H9 (cell line): ENCODE data around the gene PPP4R3B. TPM values are rescaled to one million over a fixed set of nuclear protein-coding genes. Genes with fewer than 3 reads are reported as not detected.
A peak's percentile ranks its signal among the peaks of the same experiment; 100 is the strongest.

ENCODE experiments used
- DNase-seq: peaks from one replicate; pipeline ENCODE4 v3.0.0-alpha.2; 2017
- H2AFZ ChIP-seq: one replicate; pipeline ENCODE4 v1.6.1; 2013; ENCODE audit warnings: mild to moderate bottlenecking, low read length, control low read depth, moderate library complexity
- H2AK5ac ChIP-seq: 2 replicates; pipeline ENCODE4 v1.6.1; 2013; ENCODE audit warnings: low read length, control low read depth, mixed read lengths; ENCODE audit not compliant: insufficient read length
- H2BK120ac ChIP-seq: one replicate; pipeline ENCODE4 v1.6.1; 2013; ENCODE audit warnings: low read depth, mild to moderate bottlenecking, low read length, control low read depth, inconsistent platforms; ENCODE audit not compliant: poor library complexity, severe bottlenecking
- H2BK12ac ChIP-seq: 2 replicates; pipeline ENCODE4 v1.6.1; 2013; ENCODE audit warnings: low read length, control low read depth, mixed read lengths, low read depth; ENCODE audit not compliant: insufficient read length
- H2BK15ac ChIP-seq: 2 replicates; pipeline ENCODE4 v1.6.1; 2013; ENCODE audit warnings: low read depth, low read length, control low read depth
- H2BK20ac ChIP-seq: one replicate; pipeline ENCODE4 v1.6.1; 2013; ENCODE audit warnings: low read depth, mild to moderate bottlenecking, low read length, control low read depth, inconsistent platforms; ENCODE audit not compliant: poor library complexity, severe bottlenecking
- H2BK5ac ChIP-seq: 2 replicates; pipeline ENCODE4 v1.6.1; 2013; ENCODE audit warnings: low read length, control low read depth, mixed read lengths; ENCODE audit not compliant: insufficient read length
- H3K14ac ChIP-seq: 2 replicates; pipeline ENCODE4 v1.6.1; 2013; ENCODE audit warnings: low read length, control low read depth; ENCODE audit not compliant: insufficient read depth
- H3K18ac ChIP-seq: 2 replicates; pipeline ENCODE4 v1.6.1; 2013; ENCODE audit warnings: low read depth, mild to moderate bottlenecking, mixed read lengths, low read length, control low read depth; ENCODE audit not compliant: insufficient read length
- H3K23ac ChIP-seq: 2 replicates; pipeline ENCODE4 v1.6.1; 2013; ENCODE audit warnings: low read length, control low read depth, mixed read lengths, low read depth; ENCODE audit not compliant: insufficient read length
- H3K23me2 ChIP-seq: 2 replicates; pipeline ENCODE4 v1.6.1; 2013; ENCODE audit warnings: low read depth, mild to moderate bottlenecking, mixed read lengths, low read length, control low read depth; ENCODE audit not compliant: insufficient read length, poor library complexity, severe bottlenecking
- H3K27ac ChIP-seq: 2 replicates; pipeline ENCODE4 v1.5.1; 2013; ENCODE audit warnings: low read length, control low read depth, mixed read lengths, low read depth; ENCODE audit not compliant: insufficient read length
- H3K27me3 ChIP-seq: 2 replicates; pipeline ENCODE4 v1.6.1; 2013; ENCODE audit warnings: low read length, control low read depth, inconsistent platforms; ENCODE audit not compliant: insufficient read depth
- H3K4ac ChIP-seq: 2 replicates; pipeline ENCODE4 v1.6.1; 2013; ENCODE audit warnings: low read depth, mild to moderate bottlenecking, control low read depth, inconsistent platforms, low read length, moderate library complexity
- H3K4me1 ChIP-seq: 2 replicates; pipeline ENCODE4 v1.6.1; 2013; ENCODE audit warnings: low read length, control low read depth, inconsistent platforms; ENCODE audit not compliant: insufficient read depth
- H3K4me2 ChIP-seq: 2 replicates; pipeline ENCODE4 v1.6.1; 2013; ENCODE audit warnings: low read length, control low read depth, mixed read lengths; ENCODE audit not compliant: insufficient read length, insufficient read depth
- H3K56ac ChIP-seq: 2 replicates; pipeline ENCODE4 v1.6.1; 2013; ENCODE audit warnings: low read depth, mild to moderate bottlenecking, mixed read lengths, low read length, control low read depth; ENCODE audit not compliant: insufficient read length
- H3K79me1 ChIP-seq: 2 replicates; pipeline ENCODE4 v1.6.1; 2013; ENCODE audit warnings: low read depth, mild to moderate bottlenecking, moderate library complexity, low read length, control low read depth, inconsistent platforms; ENCODE audit not compliant: insufficient read depth, poor library complexity, severe bottlenecking
- H3K79me2 ChIP-seq: 2 replicates; pipeline ENCODE4 v1.6.1; 2013; ENCODE audit warnings: low read length, control low read depth, inconsistent platforms; ENCODE audit not compliant: insufficient read depth
- H3K9ac ChIP-seq: 2 replicates; pipeline ENCODE4 v1.6.1; 2013; ENCODE audit warnings: low read length, control low read depth, mixed read lengths; ENCODE audit not compliant: insufficient read length; ENCODE audit errors: extremely low read depth
- H3K9me3 ChIP-seq: one replicate; pipeline ENCODE4 v1.6.1; 2013; ENCODE audit warnings: low read depth, low read length, inconsistent platforms; ENCODE audit not compliant: control insufficient read depth
- H3T11ph ChIP-seq: one replicate; pipeline ENCODE4 v1.6.1; 2013; ENCODE audit warnings: mild to moderate bottlenecking, low read length, control low read depth, inconsistent platforms
- H4K20me1 ChIP-seq: one replicate; pipeline ENCODE4 v1.6.1; 2013; ENCODE audit not compliant: control insufficient read depth, insufficient read length, insufficient read depth
- H4K5ac ChIP-seq: 2 replicates; pipeline ENCODE4 v1.6.1; 2013; ENCODE audit warnings: low read depth, mild to moderate bottlenecking, mixed read lengths, low read length, control low read depth; ENCODE audit not compliant: insufficient read length
- H4K8ac ChIP-seq: replicated peaks from 2 replicates; pipeline ENCODE4 v1.6.1; 2013; ENCODE audit warnings: low read length, control low read depth, mixed read lengths, low read depth; ENCODE audit not compliant: insufficient read length
- H4K91ac ChIP-seq: 2 replicates; pipeline ENCODE4 v1.6.1; 2013; ENCODE audit warnings: low read depth, mild to moderate bottlenecking, moderate library complexity, mixed read lengths, low read length, control low read depth; ENCODE audit not compliant: insufficient read length
- H3K27ac Mint-ChIP-seq, 3 experiments: 2 replicates in 2 of 3; 3 replicates in 1 of 3; pipeline ENCODE4 v1.8.0; 2020 to 2021; ENCODE audit warnings: mixed read lengths in 3 of 3, mild to moderate bottlenecking in 1 of 3, moderate library complexity in 1 of 3
- H3K27me3 Mint-ChIP-seq: 2 replicates; pipeline ENCODE4 v1.8.0; 2021; ENCODE audit warnings: low read depth, mild to moderate bottlenecking, moderate library complexity, mixed read lengths
- H3K36me3 Mint-ChIP-seq, 3 experiments: 2 replicates in 2 of 3; 3 replicates in 1 of 3; pipeline ENCODE4 v1.8.0; 2020 to 2021; ENCODE audit warnings: low read depth in 3 of 3, mixed read lengths in 3 of 3; ENCODE audit not compliant: insufficient read depth in 1 of 3
- H3K4me1 Mint-ChIP-seq, 2 experiments: 2 replicates each; pipeline ENCODE4 v1.8.0; 2020; ENCODE audit warnings: mixed read lengths in 2 of 2
- H3K4me3 Mint-ChIP-seq, 2 experiments: 2 replicates in 1 of 2; 3 replicates in 1 of 2; pipeline ENCODE4 v1.8.0; 2020 to 2021; ENCODE audit warnings: mild to moderate bottlenecking in 2 of 2, mixed read lengths in 2 of 2, moderate library complexity in 1 of 2
- H3K9me3 Mint-ChIP-seq, 2 experiments: 2 replicates in 1 of 2; 3 replicates in 1 of 2; pipeline ENCODE4 v1.8.0; 2020; ENCODE audit warnings: mild to moderate bottlenecking in 2 of 2, mixed read lengths in 2 of 2, moderate library complexity in 1 of 2
- CTCF ChIP-seq: fragments of 200-600 bp; sonication (generic); conservative IDR thresholded peaks from 3 replicates; pipeline ENCODE4 v1.8.0; 2021; ENCODE audit warnings: antibody characterized with exemption, mild to moderate bottlenecking
- WGBS: extraction: QIAGEN DNeasy Blood & Tissue Kit; methylation state at CpG from one replicate; pipeline ENCODE4 v1.1.7; 2013; ENCODE audit warnings: missing lambda C conversion rate, low lambda C conversion rate, mixed read lengths; ENCODE audit not compliant: insufficient read length; ENCODE audit errors: extremely low coverage; 5-methylcytosine and 5-hydroxymethylcytosine counted together
- total RNA-seq: library from RNA; stranded (reverse); gene quantifications from 2 replicates; pipeline ENCODE4 v1.2.1, GENCODE V29; 2021

PPP4R3B gene
- total RNA-seq, 1 experiment from 2014 or later = 37.6 TPM

GRCh38 chr2:55581874-55582547, 35.4 kb downstream of the PPP4R3B start:
- H3K23me2 ChIP-seq = no peaks in the 10 kb centered on the region
- no peaks in the 10 kb centered on the region for H3K79me1 ChIP-seq
- H2BK12ac ChIP-seq = no peak overlapping the region
- H3K18ac ChIP-seq = no peak overlapping the region
- no peaks in the 10 kb centered on the region for H3K79me2 ChIP-seq
- no peak for TF ChIP-seq CTCF
- no peak overlapping the region for H2BK5ac ChIP-seq
- H3K27me3 ChIP-seq = no peaks in the 10 kb centered on the region
- no peak overlapping the region for H4K5ac ChIP-seq
- H3K4me2 ChIP-seq = no peak overlapping the region
- H3K9ac ChIP-seq = no peak overlapping the region
- no peak overlapping the region for H2AFZ ChIP-seq
- H4K91ac ChIP-seq = no peak overlapping the region
- no peak overlapping the region for H2AK5ac ChIP-seq
- no peaks in the 10 kb centered on the region for H3K9me3 ChIP-seq
- H3K36me3 Mint-ChIP-seq = peaks cover 5 to 45% (median 23%) of the 10 kb centered on the region in 3 experiments; a peak in 5 of 7 replicates
- H4K20me1 ChIP-seq = no peaks in the 10 kb centered on the region
- no peak overlapping the region for H4K8ac ChIP-seq
- H3T11ph ChIP-seq = no peak overlapping the region
- no peak overlapping the region for H3K23ac ChIP-seq
- no peak overlapping the region for H3K27ac ChIP-seq
- no peaks in the 10 kb centered on the region for H3K4me1 ChIP-seq
- H2BK15ac ChIP-seq = no peak overlapping the region
- no peak overlapping the region for H2BK20ac ChIP-seq
- no peak overlapping the region for H3K4ac ChIP-seq
- peaks cover 0 to 4% of the 10 kb centered on the region in 2 experiments; a peak in 1 of 4 replicates for H3K4me1 Mint-ChIP-seq
- H3K27me3 Mint-ChIP-seq = no peaks in the 10 kb centered on the region
- H3K56ac ChIP-seq = no peak overlapping the region
- no peak for DNase-seq
- WGBS = no CpG with 5 or more reads among the region's 4 CpGs
- H3K27ac Mint-ChIP-seq = peak overlapping the region in 1 of 3 experiments; percentile 11; a peak in 2 of 7 replicates
- no peak overlapping the region for H2BK120ac ChIP-seq
- no peak overlapping the region for H3K4me3 Mint-ChIP-seq
- H3K14ac ChIP-seq = no peak overlapping the region
- no peaks in the 10 kb centered on the region for H3K9me3 Mint-ChIP-seq
